NCI-H460 (cell line): Measurements from ENCODE around the gene SNTG2. TPM values are rescaled to one million over a fixed set of nuclear protein-coding genes. Genes with fewer than 3 reads are reported as not detected.
"Not testable (repeated sequence)": the region's sequence is repeated elsewhere in the genome, so short reads cannot be mapped to it uniquely, and the experiment has no call there.

ENCODE experiments used
- DNase-seq: peaks from one replicate; pipeline ENCODE4 v3.0.0-alpha.2; 2016; ENCODE audit warnings: low read depth; ENCODE audit errors: extremely low read depth
- total RNA-seq: library from RNA; depleted of rRNA; stranded (reverse); fragments of >200 nt; shearing (Covaris generic); gene quantifications from 2 replicates; pipeline ENCODE4 v1.2.3, GENCODE V29; 2014

Gene SNTG2
- total RNA-seq, 1 experiment from 2014 or later = not detected

- no peak for DNase-seq
Measured at GRCh38 chr2:1341404-1342120, 390.9 kb downstream of the SNTG2 start.

- DNase-seq = no peak
Measured at GRCh38 chr2:1348789-1349188, 398.1 kb downstream of the SNTG2 start.

GRCh38 chr2:1350111-1350510, 399.5 kb downstream of the SNTG2 start:
- DNase-seq = no peak

- no peak for DNase-seq
Measured at GRCh38 chr2:1353124-1353523, 402.5 kb downstream of the SNTG2 start.

GRCh38 chr2:1353543-1353942, 402.9 kb downstream of the SNTG2 start:
- no peak for DNase-seq

GRCh38 chr2:1360144-1360543, 409.5 kb downstream of the SNTG2 start:
- no peak for DNase-seq

- DNase-seq = no peak
Measured at GRCh38 chr2:1360557-1361250, 410.1 kb downstream of the SNTG2 start.

GRCh38 chr2:1363367-1363766, 412.7 kb downstream of the SNTG2 start:
- no peak for DNase-seq

GRCh38 chr2:1366546-1367134, 416.0 kb downstream of the SNTG2 start:
- no peak for DNase-seq

- no peak for DNase-seq
Measured at GRCh38 chr2:1367601-1368000, 417.0 kb downstream of the SNTG2 start.

GRCh38 chr2:1369905-1370304, 419.3 kb downstream of the SNTG2 start:
- no peak for DNase-seq

GRCh38 chr2:1370461-1370860, 419.8 kb downstream of the SNTG2 start:
- DNase-seq = no peak

- DNase-seq = no peak
Measured at GRCh38 chr2:1371082-1371481, 420.4 kb downstream of the SNTG2 start.

GRCh38 chr2:1373830-1374229, 423.2 kb downstream of the SNTG2 start:
- no peak for DNase-seq

- no peak for DNase-seq
Measured at GRCh38 chr2:1374287-1374686, 423.6 kb downstream of the SNTG2 start.

GRCh38 chr2:1375794-1376193, 425.1 kb downstream of the SNTG2 start:
- DNase-seq = no peak

GRCh38 chr2:1377473-1377872, 426.8 kb downstream of the SNTG2 start:
- no peak for DNase-seq

GRCh38 chr2:1378456-1379150, 428.0 kb downstream of the SNTG2 start:
- no peak for DNase-seq

GRCh38 chr2:1381644-1382043, 431.0 kb downstream of the SNTG2 start:
- no peak for DNase-seq

- not testable (repeated sequence) for DNase-seq
Measured at GRCh38 chr2:1387954-1388725, 437.5 kb downstream of the SNTG2 start.

- not testable (repeated sequence) for DNase-seq
Measured at GRCh38 chr2:1390118-1390517, 439.5 kb downstream of the SNTG2 start.
